Endothelial cell of umbilical vein (primary cell): ENCODE measurements around the gene SETBP1. TPM values are rescaled to one million over a fixed set of nuclear protein-coding genes. Genes with fewer than 3 reads are reported as not detected.

Experiments
- BruUV-seq: library from RNA; stranded (reverse); fragments of 400-500 nt; replicated peaks from 2 replicates; lab custom pipeline; 2021; lab: Mats Ljungman, UMichigan
- CTCF ChIA-PET: fragments of 300-600, 350-600 bp; sonication (Branson Sonifier 250); formaldehyde crosslinking; loops from one replicate; lab custom pipeline; 2021; ENCODE audit warnings: antibody characterized with exemption, inconsistent platforms; lab: Charles Lee
- POLR2A ChIA-PET: fragments of 300-600, 350-600 bp; sonication (Branson Sonifier 250); formaldehyde crosslinking; loops from one replicate; lab custom pipeline; 2021; ENCODE audit warnings: antibody characterized with exemption, inconsistent platforms; lab: Charles Lee
- DNase-seq: peaks from one replicate; pipeline ENCODE4 v3.0.0-alpha.2; 2011; ENCODE audit warnings: low read depth, low spot score
- FAIRE-seq: peaks from 2 replicates; lab custom pipeline; 2011; peaks lifted over from hg19 to GRCh38; lab: Jason Lieb, UNC
- H2AFZ ChIP-seq: 2 replicates; pipeline ENCODE4 v1.6.0; 2012; ENCODE audit warnings: low read depth, low read length, control low read depth, inconsistent platforms
- H3K27ac ChIP-seq: 2 replicates; pipeline ENCODE4 v1.5.1; 2011; ENCODE audit warnings: low read depth, mild to moderate bottlenecking, control low read depth, low read length, moderate library complexity; ENCODE audit not compliant: insufficient read depth
- H3K27me3 ChIP-seq, 2 experiments: 2 replicates each; pipeline versions ENCODE4 v1.6.0 to v1.6.1; 2011; ENCODE audit warnings: low read length in 2 of 2, mixed read lengths in 1 of 2; ENCODE audit not compliant: control insufficient read depth in 2 of 2, insufficient read depth in 2 of 2
- H3K36me3 ChIP-seq, 2 experiments: 2 replicates in 1 of 2; 3 replicates in 1 of 2; pipeline ENCODE4 v1.5.1; 2011; ENCODE audit warnings: low read length in 2 of 2, mild to moderate bottlenecking in 1 of 2, moderate library complexity in 1 of 2; ENCODE audit not compliant: control insufficient read depth in 2 of 2, insufficient read depth in 2 of 2; ENCODE audit errors: extremely low read depth in 1 of 2
- H3K4me1 ChIP-seq: 3 replicates; pipeline ENCODE4 v1.5.1; 2011; ENCODE audit warnings: mild to moderate bottlenecking, low read length; ENCODE audit not compliant: control insufficient read depth, insufficient read depth; ENCODE audit errors: extremely low read depth
- H3K4me2 ChIP-seq: 2 replicates; pipeline ENCODE4 v1.6.1; 2011; ENCODE audit warnings: low read length, control low read depth, mixed read lengths; ENCODE audit not compliant: insufficient read depth
- H3K4me3 ChIP-seq, 3 experiments: fragments of 200-600 bp in 1 of 3; sonication (generic), shearing (Covaris generic) in 1 of 3; replicated peaks in 1 of 3; 2 replicates each; pipeline ENCODE4 v1.5.1; 2011 to 2016; ENCODE audit warnings: control low read depth in 3 of 3, low read length in 3 of 3, mild to moderate bottlenecking in 2 of 3, inconsistent platforms in 1 of 3, low read depth in 1 of 3, moderate library complexity in 1 of 3; ENCODE audit not compliant: insufficient read depth in 1 of 3
- H3K79me2 ChIP-seq: 2 replicates; pipeline ENCODE4 v1.6.0; 2012; ENCODE audit warnings: low read length, inconsistent platforms; ENCODE audit not compliant: control insufficient read depth, insufficient read depth
- H3K9ac ChIP-seq: replicated peaks from 2 replicates; pipeline ENCODE3; 2011; ENCODE audit warnings: low read length, control low read depth; ENCODE audit not compliant: insufficient read depth; ENCODE audit errors: extremely low read depth
- H3K9me1 ChIP-seq: replicated peaks from 3 replicates; pipeline ENCODE4 v1.6.0; 2011; ENCODE audit warnings: mild to moderate bottlenecking, low read length; ENCODE audit not compliant: control insufficient read depth, insufficient read depth; ENCODE audit errors: extremely low read depth
- H3K9me3 ChIP-seq: replicated peaks from 2 replicates; pipeline ENCODE4 v1.5.1; 2012; ENCODE audit warnings: low read length, inconsistent platforms; ENCODE audit not compliant: control insufficient read depth, insufficient read depth
- H4K20me1 ChIP-seq: replicated peaks from 2 replicates; pipeline ENCODE3; 2011; ENCODE audit warnings: mild to moderate bottlenecking, low read length; ENCODE audit not compliant: control insufficient read depth, insufficient read depth; ENCODE audit errors: extremely low read depth
- CTCF ChIP-seq, 2 donors: IDR thresholded peaks; 1 replicate in 1 of 2; 2 replicates in 1 of 2; pipeline ENCODE4 v1.5.1; 2011; ENCODE audit warnings: low read length in 2 of 2, mild to moderate bottlenecking in 2 of 2, moderate library complexity in 2 of 2, control low read depth in 1 of 2, inconsistent platforms in 1 of 2, low read depth in 1 of 2; ENCODE audit not compliant: insufficient read depth in 1 of 2; ENCODE audit errors: extremely low read depth in 1 of 2
- EZH2 ChIP-seq: IDR thresholded peaks from 2 replicates; pipeline ENCODE4 v1.6.1; 2012; ENCODE audit warnings: borderline replicate concordance, low read depth, mild to moderate bottlenecking, moderate library complexity, low read length, inconsistent platforms; ENCODE audit not compliant: severe bottlenecking
- FOS ChIP-seq: IDR thresholded peaks from 2 replicates; pipeline ENCODE4 v1.6.1; 2011; ENCODE audit warnings: mild to moderate bottlenecking, low read length, moderate library complexity, borderline replicate concordance; ENCODE audit not compliant: insufficient read depth
- GATA2 ChIP-seq: IDR thresholded peaks from 2 replicates; pipeline ENCODE4 v1.7.0; 2011; ENCODE audit warnings: low read depth, mild to moderate bottlenecking, moderate library complexity, mixed read lengths, low read length; ENCODE audit not compliant: insufficient read length, insufficient read depth
- JUN ChIP-seq: IDR thresholded peaks from 2 replicates; pipeline ENCODE4 v1.6.1; 2011; ENCODE audit warnings: borderline replicate concordance, low read depth; ENCODE audit not compliant: insufficient read length, insufficient read depth
- MAX ChIP-seq: IDR thresholded peaks from 2 replicates; pipeline ENCODE4 v1.6.1; 2011; ENCODE audit not compliant: insufficient read depth, insufficient read length
- MYC ChIP-seq: IDR thresholded peaks from one replicate; pipeline ENCODE4 v1.6.1; 2011; ENCODE audit warnings: mild to moderate bottlenecking, low read depth, low read length
- POLR2A ChIP-seq: IDR thresholded peaks from 2 replicates; pipeline ENCODE4 v1.6.1; 2012; ENCODE audit warnings: low read depth, mild to moderate bottlenecking, control low read depth, low read length
- POLR2AphosphoS5 ChIP-seq: IDR thresholded peaks from 2 replicates; pipeline ENCODE4 v1.6.1; 2012; ENCODE audit warnings: low read depth, mild to moderate bottlenecking, control low read depth, low read length, moderate library complexity; ENCODE audit not compliant: insufficient read depth
- dilution Hi-C: fragments of 300-500 bp; cut with MboI; formaldehyde crosslinking; loops from one replicate; pipeline ENCODE4 v1.15.0; 2019; ENCODE audit warnings: low sequenced_read_pairs; ENCODE audit not compliant: extremely low pct_ligation_motif_present
- intact Hi-C: fragments of 100-400 bp; cut with micrococcal nuclease; formaldehyde crosslinking; loops from one replicate; pipeline ENCODE4 v1.10.0; 2022
- polyA plus RNA-seq, 4 experiments: library from polyadenylated mRNA; depleted of rRNA in 3 of 4; stranded (reverse) in 3 of 4; unstranded in 1 of 4; fragments of >200 nt; gene quantifications; 2 replicates each; pipeline versions ENCODE4 v1.2.1 to v1.2.3, GENCODE V29; 2011 to 2012; ENCODE audit warnings: missing spikeins in 1 of 4
- total RNA-seq: library from RNA; stranded (reverse); gene quantifications from 2 replicates; pipeline ENCODE4 v1.2.3, GENCODE V29; 2021

SETBP1 gene
- total and polyA plus RNA-seq, 2 donors (not counting 3 experiments of a cell fraction or from before 2014, with no cell fraction given): 0.76 to 3.1 TPM

GRCh38 chr18:44817831-44818473, 137.3 kb downstream of the SETBP1 start:
- BruUV-seq: no TSS peak
- dilution Hi-C loops (no loop called here), intact Hi-C loops (loop anchor here (5.0 kb wide), 1 partner anchor 664 kb away; no protein-coding TSS in a partner anchor)
- no peak overlapping the region for H3K4me3 ChIP-seq
- no peak overlapping the region for H3K4me2 ChIP-seq
- no peak overlapping the region for H3K9ac ChIP-seq
- no peaks in the 10 kb centered on the region for H3K9me3 ChIP-seq
- DNase-seq: no peak
- H2AFZ ChIP-seq: no peak overlapping the region
- H3K27me3 ChIP-seq: no peaks in the 10 kb centered on the region
- H3K4me1 ChIP-seq: no peaks in the 10 kb centered on the region
- H3K27ac ChIP-seq: no peak overlapping the region
- H4K20me1 ChIP-seq: no peaks in the 10 kb centered on the region
- ChIA-PET POLR2A (no interaction called here), CTCF (no interaction called here)
- TF ChIP-seq MYC (no peak), EZH2 (no peak), MAX (no peak), POLR2A (no peak), FOS (no peak), CTCF (IDR thresholded peaks at IDR 0.05; ENCODE audit: extremely low read depth in 1 of 2, insufficient read depth in 1 of 2, low read depth in 1 of 2, low read length in 2 of 2) (no peak), POLR2AphosphoS5 (no peak), JUN (no peak), GATA2 (no peak)
- H3K79me2 ChIP-seq: no peaks in the 10 kb centered on the region
- no peaks in the 10 kb centered on the region for H3K9me1 ChIP-seq
- no peak for FAIRE-seq
- no peaks in the 10 kb centered on the region for H3K36me3 ChIP-seq
